Measurements from ENCODE around the gene NXN. TPM values are rescaled to one million over a fixed set of nuclear protein-coding genes. Genes with fewer than 3 reads are reported as not detected.
"Not testable (repeated sequence)": the region's sequence is repeated elsewhere in the genome, so short reads cannot be mapped to it uniquely, and the experiment has no call there.

Gene NXN
- total RNA-seq, 1 experiment from 2014 or later = 57.3 TPM

- intact Hi-C loops (cut with micrococcal nuclease) = no loop called here
- TF ChIP-seq, protein P1, sequence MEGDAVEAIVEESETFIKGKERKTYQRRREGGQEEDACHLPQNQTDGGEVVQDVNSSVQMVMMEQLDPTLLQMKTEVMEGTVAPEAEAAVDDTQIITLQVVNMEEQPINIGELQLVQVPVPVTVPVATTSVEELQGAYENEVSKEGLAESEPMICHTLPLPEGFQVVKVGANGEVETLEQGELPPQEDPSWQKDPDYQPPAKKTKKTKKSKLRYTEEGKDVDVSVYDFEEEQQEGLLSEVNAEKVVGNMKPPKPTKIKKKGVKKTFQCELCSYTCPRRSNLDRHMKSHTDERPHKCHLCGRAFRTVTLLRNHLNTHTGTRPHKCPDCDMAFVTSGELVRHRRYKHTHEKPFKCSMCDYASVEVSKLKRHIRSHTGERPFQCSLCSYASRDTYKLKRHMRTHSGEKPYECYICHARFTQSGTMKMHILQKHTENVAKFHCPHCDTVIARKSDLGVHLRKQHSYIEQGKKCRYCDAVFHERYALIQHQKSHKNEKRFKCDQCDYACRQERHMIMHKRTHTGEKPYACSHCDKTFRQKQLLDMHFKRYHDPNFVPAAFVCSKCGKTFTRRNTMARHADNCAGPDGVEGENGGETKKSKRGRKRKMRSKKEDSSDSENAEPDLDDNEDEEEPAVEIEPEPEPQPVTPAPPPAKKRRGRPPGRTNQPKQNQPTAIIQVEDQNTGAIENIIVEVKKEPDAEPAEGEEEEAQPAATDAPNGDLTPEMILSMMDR (IDR thresholded peaks at IDR 0.05; ENCODE audit: unreplicated experiment) = no peak
- Mint-ChIP-seq H3K9me3 (ENCODE audit: unreplicated experiment) (no peaks in the 10 kb centered on the region), H3K27me3 (ENCODE audit: insufficient read depth, unreplicated experiment) (no peaks in the 10 kb centered on the region), H3K4me1 (ENCODE audit: insufficient read depth, unreplicated experiment) (no peaks in the 10 kb centered on the region), H3K27ac (ENCODE audit: low read depth, unreplicated experiment) (no peak overlapping the region), H3K4me3 (ENCODE audit: unreplicated experiment) (no peak overlapping the region), H3K36me3 (ENCODE audit: insufficient read depth, unreplicated experiment) (peaks cover 24% of the 10 kb centered on the region)
- ChIA-PET CTCF (no interaction called here), POLR2A (interaction anchor here (0.5 kb wide), 1 partner anchor 1098 kb away, joined by 3 read pairs; no protein-coding TSS in a partner anchor)
- no peak for DNase-seq (ENCODE audit: unreplicated experiment)
- BruUV-seq (replicated peaks) = no TSS peak
These were observed 168.4 kb downstream of the NXN start for GRCh38 chr17:811051-811784.

DNA sequence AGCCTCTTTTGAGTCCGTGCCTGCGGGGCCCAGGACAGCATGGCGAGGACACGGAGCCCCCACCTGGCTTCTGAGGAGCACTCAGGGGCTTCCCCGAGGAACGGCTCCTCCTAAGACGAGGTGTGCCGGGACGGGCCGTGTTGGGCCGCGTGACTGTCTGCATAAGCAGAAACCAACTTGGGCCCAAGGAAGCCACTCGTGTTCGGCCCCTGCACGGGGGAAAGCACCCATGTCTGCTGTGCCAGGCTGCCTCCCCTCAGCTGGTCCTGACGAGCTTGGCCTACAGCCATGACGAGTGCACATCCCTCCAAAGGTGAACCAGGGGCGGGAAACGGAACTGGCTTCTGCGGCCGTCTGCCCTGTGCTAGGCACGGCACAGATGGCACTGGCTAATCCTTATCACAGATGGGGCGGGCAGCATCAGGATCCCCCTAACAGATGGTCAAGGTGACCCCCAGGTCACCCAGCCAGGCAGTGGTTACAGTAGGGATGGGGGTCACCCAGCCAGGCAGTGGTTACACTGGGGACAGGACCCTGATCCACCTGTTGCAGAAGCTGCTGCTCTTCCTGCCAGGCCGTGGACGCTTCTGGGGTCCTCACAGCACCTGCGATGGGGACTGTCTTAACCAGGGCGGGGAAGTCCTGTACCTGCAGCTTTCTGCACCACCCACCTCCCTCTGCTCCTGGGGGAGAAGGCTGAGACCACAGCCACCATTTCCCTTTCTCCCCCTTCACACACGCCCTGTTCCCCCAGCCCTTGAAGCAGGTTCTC is 171.9 kb downstream of the NXN start:
- CTCF ChIA-PET = interaction anchor here (0.5 kb wide), 1 partner anchor 14 kb away, joined by 6 read pairs; no protein-coding TSS in a partner anchor
- no peaks in the 10 kb centered on the region for H3K9me3 Mint-ChIP-seq (ENCODE audit: unreplicated experiment)

DNA sequence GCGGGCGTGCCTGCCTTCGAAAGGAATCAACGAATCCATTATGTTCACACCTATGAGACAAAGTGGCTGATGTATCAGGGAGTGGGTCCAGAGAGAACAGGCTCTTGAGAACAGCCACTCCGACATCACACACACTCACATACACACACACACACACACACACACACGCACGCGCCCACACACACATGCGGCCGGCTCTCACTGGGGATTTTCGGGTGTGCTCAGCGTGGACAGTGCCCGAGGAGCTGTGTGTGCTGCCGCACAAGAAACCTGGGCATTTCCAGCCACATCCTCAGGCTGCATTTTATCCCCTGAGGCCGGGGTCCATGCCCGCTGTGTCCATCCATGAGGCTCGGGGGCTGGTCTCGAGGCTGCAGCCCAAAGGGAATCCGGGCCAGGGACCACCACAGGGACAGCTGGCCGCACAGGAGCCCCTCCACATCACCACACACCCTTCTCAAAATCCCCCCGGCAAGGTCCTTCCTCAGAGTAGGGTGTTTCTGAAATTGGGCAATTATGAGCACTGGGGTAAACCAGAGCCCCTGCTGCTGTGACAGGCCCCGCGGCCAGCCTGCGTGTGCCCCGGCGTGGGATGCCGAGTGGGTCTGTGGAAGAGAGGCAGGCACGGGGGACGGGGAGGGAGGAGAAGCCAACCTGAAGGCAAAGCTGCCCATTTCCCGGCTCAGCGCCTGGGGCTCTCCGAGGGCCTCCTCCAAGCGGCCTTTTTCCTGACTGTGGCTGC is 172.6 kb downstream of the NXN start:
- Mint-ChIP-seq H3K36me3 (ENCODE audit: insufficient read depth, unreplicated experiment) (peaks cover 22% of the 10 kb centered on the region), H3K9me3 (ENCODE audit: unreplicated experiment) (no peaks in the 10 kb centered on the region), H3K4me3 (ENCODE audit: unreplicated experiment) (no peak overlapping the region), H3K27me3 (ENCODE audit: insufficient read depth, unreplicated experiment) (no peaks in the 10 kb centered on the region), H3K27ac (ENCODE audit: low read depth, unreplicated experiment) (no peak overlapping the region), H3K4me1 (ENCODE audit: insufficient read depth, unreplicated experiment) (no peaks in the 10 kb centered on the region)
- TF ChIP-seq, protein P1 (IDR thresholded peaks at IDR 0.05; ENCODE audit: unreplicated experiment) = no peak
- intact Hi-C loops (cut with micrococcal nuclease) = no loop called here
- ChIA-PET CTCF (interaction anchor here (0.5 kb wide), 1 partner anchor 15 kb away, joined by 6 read pairs; no protein-coding TSS in a partner anchor), POLR2A (no interaction called here)
- no TSS peak for BruUV-seq (replicated peaks)
- DNase-seq (ENCODE audit: unreplicated experiment) = no peak

More for the DNA sequence above, 171.9 kb downstream of the NXN start:
- no peaks in the 10 kb centered on the region for H3K27me3 Mint-ChIP-seq (ENCODE audit: insufficient read depth, unreplicated experiment)
- no peaks in the 10 kb centered on the region for H3K4me1 Mint-ChIP-seq (ENCODE audit: insufficient read depth, unreplicated experiment)
- H3K27ac Mint-ChIP-seq (ENCODE audit: low read depth, unreplicated experiment) = no peak overlapping the region
- intact Hi-C loops (cut with micrococcal nuclease) = no loop called here
- POLR2A ChIA-PET = interaction anchor here (0.6 kb wide), 1 partner anchor 53 kb away, joined by 3 read pairs; no protein-coding TSS in a partner anchor
- peaks cover 27% of the 10 kb centered on the region for H3K36me3 Mint-ChIP-seq (ENCODE audit: insufficient read depth, unreplicated experiment)
- no peak overlapping the region for H3K4me3 Mint-ChIP-seq (ENCODE audit: unreplicated experiment)
- DNase-seq (ENCODE audit: unreplicated experiment) = no peak
- TF ChIP-seq, protein P1 (IDR thresholded peaks at IDR 0.05; ENCODE audit: unreplicated experiment) = no peak
- BruUV-seq (replicated peaks) = no TSS peak

- Mint-ChIP-seq H3K4me3 (ENCODE audit: unreplicated experiment) (no peak overlapping the region), H3K27me3 (ENCODE audit: insufficient read depth, unreplicated experiment) (no peaks in the 10 kb centered on the region), H3K9me3 (ENCODE audit: unreplicated experiment) (no peaks in the 10 kb centered on the region), H3K36me3 (ENCODE audit: insufficient read depth, unreplicated experiment) (peaks cover 22% of the 10 kb centered on the region), H3K4me1 (ENCODE audit: insufficient read depth, unreplicated experiment) (no peaks in the 10 kb centered on the region), H3K27ac (ENCODE audit: low read depth, unreplicated experiment) (no peak overlapping the region)
- POLR2A ChIA-PET = no interaction called here
- DNase-seq (ENCODE audit: unreplicated experiment) = no peak
- no TSS peak for BruUV-seq (replicated peaks)
- intact Hi-C loops (cut with micrococcal nuclease) = no loop called here
- CTCF ChIA-PET = no interaction called here
- TF ChIP-seq, protein P1 (IDR thresholded peaks at IDR 0.05; ENCODE audit: unreplicated experiment) = no peak
These were observed 173.2 kb downstream of the NXN start for GRCh38 chr17:806346-806745.

GRCh38 chr17:805886-806285 is 173.7 kb downstream of the NXN start:
- DNase-seq (ENCODE audit: unreplicated experiment); POLR2A ChIA-PET; H3K9me3 Mint-ChIP-seq (ENCODE audit: unreplicated experiment); intact Hi-C loops (cut with micrococcal nuclease); BruUV-seq (replicated peaks); H3K4me3 Mint-ChIP-seq (ENCODE audit: unreplicated experiment); H3K4me1 Mint-ChIP-seq (ENCODE audit: insufficient read depth, unreplicated experiment); H3K27me3 Mint-ChIP-seq (ENCODE audit: insufficient read depth, unreplicated experiment); CTCF ChIA-PET; H3K27ac Mint-ChIP-seq (ENCODE audit: low read depth, unreplicated experiment): not testable (repeated sequence)
- H3K36me3 Mint-ChIP-seq (ENCODE audit: insufficient read depth, unreplicated experiment) = peaks cover 18% of the 10 kb centered on the region
